ENCODE results near the gene TTC23L.

DNA sequence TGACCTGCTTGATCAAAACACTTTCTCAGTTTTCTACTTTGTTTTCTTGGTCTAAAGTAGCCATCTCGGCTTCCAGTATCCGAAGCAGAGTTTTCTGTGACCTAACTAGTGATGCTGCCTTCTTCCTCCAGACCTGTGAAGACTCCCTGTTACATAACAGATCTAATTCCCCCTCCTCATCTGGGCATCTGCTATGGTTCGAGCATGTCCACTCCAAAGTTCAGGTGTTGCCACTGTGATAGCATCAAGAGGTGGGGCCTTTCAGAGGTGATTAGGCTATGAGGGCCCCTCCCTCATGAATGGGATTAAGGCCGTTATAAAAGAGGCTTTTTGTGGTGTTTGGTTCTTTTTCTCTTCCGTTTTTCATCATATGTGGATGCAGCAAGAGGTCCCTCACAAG lies 20.3 kb downstream of the TTC23L start:
- TF ChIP-seq CTCF (IDR thresholded peaks at IDR 0.05; ENCODE audit: low read depth, low read length) (no peak), EZH2phosphoT487 (IDR thresholded peaks at IDR 0.05; ENCODE audit: low read depth) (no peak)
